Upper lobe of left lung (tissue), 4 donors: Measurements from ENCODE around the gene TBX21.

Experiments
- CTCF ChIP-seq, 6 experiments: fragments of 450-650 bp in 4 of 6; fragments of 200-600 bp in 2 of 6; sonication (generic) in 2 of 6; IDR thresholded peaks; one replicate each; pipeline ENCODE4 v1.5.1; 2016 to 2019; ENCODE audit warnings: antibody characterized with exemption in 6 of 6
- EP300 ChIP-seq, 4 donors: sonication (generic); formaldehyde crosslinking; IDR thresholded peaks; one replicate each; pipeline ENCODE4 v1.5.1; 2017; ENCODE audit warnings: antibody characterized with exemption in 4 of 4, control low read depth in 2 of 4
- POLR2A ChIP-seq, 4 donors: fragments of 450-650 bp; IDR thresholded peaks; one replicate each; pipeline ENCODE4 v1.5.1; 2016 to 2017; ENCODE audit warnings: antibody characterized with exemption in 4 of 4, mild to moderate bottlenecking in 2 of 4
- POLR2AphosphoS5 ChIP-seq, 2 donors: sonication (generic); formaldehyde crosslinking; IDR thresholded peaks; one replicate each; pipeline ENCODE4 v1.5.1; 2017; ENCODE audit warnings: antibody characterized with exemption in 2 of 2

DNA sequence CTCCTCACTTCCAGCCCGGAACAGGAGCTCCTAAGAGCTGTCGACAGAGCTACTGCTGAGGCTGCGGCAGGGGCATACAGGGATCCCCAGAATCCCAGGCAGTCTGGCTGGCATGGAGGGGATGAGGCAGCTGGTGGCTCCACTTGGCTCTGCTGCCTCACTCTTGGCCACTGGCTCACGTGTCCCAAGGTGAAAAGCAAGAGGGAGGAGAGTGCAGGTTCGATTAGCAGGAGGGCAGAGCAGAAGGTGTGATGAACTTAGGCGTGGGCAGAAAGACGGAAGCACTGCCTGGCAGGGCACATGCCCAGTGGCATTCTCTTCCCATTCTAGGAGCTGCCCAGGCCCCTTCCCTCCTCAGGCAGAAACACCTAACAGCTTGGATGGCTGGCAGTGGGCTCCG is 11.3 kb upstream of the TBX21 start:
- no peak for TF ChIP-seq POLR2AphosphoS5 (IDR thresholded peaks at IDR 0.05)
- no peak for TF ChIP-seq CTCF (IDR thresholded peaks at IDR 0.05)
- TF ChIP-seq POLR2A (IDR thresholded peaks at IDR 0.05): no peak
- no peak for TF ChIP-seq EP300 (IDR thresholded peaks at IDR 0.05)
